SK-N-SH (cell line): Measurements from ENCODE around the gene PRIMPOL. TPM values are rescaled to one million over a fixed set of nuclear protein-coding genes. Genes with fewer than 3 reads are reported as not detected.

Source experiments
- CTCF ChIA-PET: fragments of 300-600, 350-600 bp; formaldehyde crosslinking; extraction: SDS; loops from one replicate; lab custom pipeline; 2021; lab: Yijun Ruan, JAX
- POLR2A ChIA-PET: fragments of 350-600 bp; sonication (Branson Sonifier 250); formaldehyde crosslinking; extraction: SDS; loops from one replicate; lab custom pipeline; 2020; ENCODE audit warnings: antibody characterized with exemption, inconsistent platforms; lab: Yijun Ruan, JAX
- DNase-seq: peaks from one replicate; pipeline ENCODE4 v3.0.0; 2012
- H2AFZ ChIP-seq: fragments of 200-600 bp; sonication (generic); 2 replicates; pipeline ENCODE4 v1.8.1; 2016; ENCODE audit warnings: antibody characterized with exemption, mild to moderate bottlenecking, low read depth
- H3F3A ChIP-seq: fragments of 200-600 bp; sonication (generic); replicated peaks from 2 replicates; pipeline ENCODE3; 2016; ENCODE audit warnings: antibody characterized with exemption, mild to moderate bottlenecking; ENCODE audit not compliant: insufficient read depth
- H3K27ac ChIP-seq, 2 experiments: fragments of 200-500 bp in 1 of 2; fragments of 200-600 bp in 1 of 2; sonication (Bioruptor generic) in 1 of 2; sonication (generic), shearing (Covaris generic) in 1 of 2; 2 replicates each; pipeline versions ENCODE4 v1.5.1 to v1.6.1; 2014 to 2016; ENCODE audit warnings: low read depth in 2 of 2, inconsistent platforms in 1 of 2, low read length in 1 of 2, mild to moderate bottlenecking in 1 of 2, mixed read lengths in 1 of 2
- H3K27me3 ChIP-seq: fragments of 200-600 bp; sonication (generic), shearing (Covaris generic); 2 replicates; pipeline ENCODE4 v1.6.1; 2016; ENCODE audit warnings: mixed run types; ENCODE audit not compliant: insufficient read depth
- H3K36me3 ChIP-seq, 2 experiments: fragments of 200-500 bp in 1 of 2; fragments of 200-600 bp in 1 of 2; sonication (Bioruptor generic) in 1 of 2; sonication (generic) in 1 of 2; replicated peaks in 1 of 2; 2 replicates each; pipeline versions ENCODE3 to v1.5.1; 2014 to 2016; ENCODE audit warnings: low read length in 1 of 2, mild to moderate bottlenecking in 1 of 2; ENCODE audit not compliant: insufficient read depth in 2 of 2, control insufficient read depth in 1 of 2
- H3K4me1 ChIP-seq, 2 experiments: fragments of 200-500 bp in 1 of 2; fragments of 200-600 bp in 1 of 2; sonication (Bioruptor generic) in 1 of 2; sonication (generic), shearing (Covaris generic) in 1 of 2; 2 replicates each; pipeline versions ENCODE4 v1.5.1 to v1.6.1; 2014 to 2016; ENCODE audit warnings: low read depth in 1 of 2, low read length in 1 of 2, mixed run types in 1 of 2; ENCODE audit not compliant: insufficient read depth in 2 of 2, control insufficient read depth in 1 of 2
- H3K4me2 ChIP-seq: fragments of 200-600 bp; sonication (generic), shearing (Covaris generic); 2 replicates; pipeline ENCODE4 v1.6.1; 2017; ENCODE audit warnings: mixed run types
- H3K4me3 ChIP-seq, 2 experiments: fragments of 200-500 bp in 1 of 2; fragments of 200-600 bp in 1 of 2; sonication (Bioruptor generic) in 1 of 2; sonication (generic), shearing (Covaris generic) in 1 of 2; 2 replicates each; pipeline versions ENCODE4 v1.5.1 to v1.8.1; 2014 to 2016; ENCODE audit warnings: low read depth in 2 of 2, inconsistent platforms in 1 of 2, low read length in 1 of 2, mild to moderate bottlenecking in 1 of 2, mixed read lengths in 1 of 2, moderate library complexity in 1 of 2
- H3K79me2 ChIP-seq: fragments of 200-600 bp; sonication (generic); 2 replicates; pipeline ENCODE4 v1.8.1; 2017; ENCODE audit warnings: mild to moderate bottlenecking; ENCODE audit not compliant: insufficient read depth
- H3K9ac ChIP-seq: fragments of 200-600 bp; sonication (generic); 2 replicates; pipeline ENCODE4 v1.6.1; 2017; ENCODE audit warnings: mixed run types
- H3K9me2 ChIP-seq: fragments of 200-600 bp; sonication (generic); 2 replicates; pipeline ENCODE4 v1.6.1; 2017; ENCODE audit warnings: mixed run types
- H3K9me3 ChIP-seq: fragments of 200-600 bp; sonication (generic); 2 replicates; pipeline ENCODE4 v1.6.1; 2017; ENCODE audit warnings: mixed run types, mild to moderate bottlenecking, moderate library complexity
- H4K20me1 ChIP-seq: fragments of 200-600 bp; sonication (generic); 2 replicates; pipeline ENCODE4 v1.6.1; 2017; ENCODE audit warnings: mild to moderate bottlenecking, mixed run types; ENCODE audit not compliant: insufficient read depth
- CHD2 ChIP-seq: fragments of 150-350 bp; IDR thresholded peaks from 2 replicates; pipeline ENCODE4 v1.6.1; 2018; ENCODE audit warnings: low read length; ENCODE audit not compliant: partially characterized antibody
- FOXJ3 ChIP-seq: sonication (generic); formaldehyde crosslinking; IDR thresholded peaks from 2 replicates; pipeline ENCODE4 v1.5.1; 2020; ENCODE audit warnings: mild to moderate bottlenecking, missing genetic modification reagents
- GABPA ChIP-seq: IDR thresholded peaks from 2 replicates; pipeline ENCODE4 v1.4.0; 2012; ENCODE audit warnings: low read depth, mild to moderate bottlenecking
- JUND ChIP-seq: IDR thresholded peaks from 2 replicates; pipeline ENCODE4 v1.4.0; 2012
- MEF2A ChIP-seq: IDR thresholded peaks from 2 replicates; pipeline ENCODE4 v1.4.0; 2012; ENCODE audit warnings: low read depth, borderline replicate concordance
- MXI1 ChIP-seq: IDR thresholded peaks from 2 replicates; pipeline ENCODE4 v1.6.1; 2012; ENCODE audit warnings: mild to moderate bottlenecking, low read depth, low read length, improper control_type of control experiment
- NRF1 ChIP-seq: IDR thresholded peaks from 2 replicates; pipeline ENCODE4 v1.6.1; 2012; ENCODE audit warnings: low read depth, mild to moderate bottlenecking, low read length
- PBX3 ChIP-seq: IDR thresholded peaks from 2 replicates; pipeline ENCODE4; 2012
- POLR2AphosphoS5 ChIP-seq: IDR thresholded peaks from 2 replicates; pipeline ENCODE4 v1.6.1; 2012; ENCODE audit warnings: low read depth, low read length
- RAD21 ChIP-seq: IDR thresholded peaks from 2 replicates; pipeline ENCODE4 v1.6.1; 2012; ENCODE audit warnings: mild to moderate bottlenecking, low read length
- RFX5 ChIP-seq: IDR thresholded peaks from 2 replicates; pipeline ENCODE4 v1.6.1; 2012; ENCODE audit warnings: mild to moderate bottlenecking, improper control_type of control experiment, low read length
- TAF1 ChIP-seq: IDR thresholded peaks from 2 replicates; pipeline ENCODE4 v1.6.1; 2012; ENCODE audit warnings: low read depth, mild to moderate bottlenecking, low read length, moderate library complexity, borderline replicate concordance
- TEAD4 ChIP-seq: IDR thresholded peaks from 2 replicates; pipeline ENCODE4 v1.4.0; 2012; ENCODE audit warnings: mild to moderate bottlenecking, borderline replicate concordance; ENCODE audit not compliant: insufficient read depth
- YY1 ChIP-seq: IDR thresholded peaks from 2 replicates; pipeline ENCODE4 v1.4.0; 2012; ENCODE audit warnings: low read depth, mild to moderate bottlenecking
- ZBTB33 ChIP-seq: IDR thresholded peaks from 2 replicates; pipeline ENCODE4 v1.4.0; 2012; ENCODE audit warnings: low read depth, borderline replicate concordance
- WGBS: methylation state at CpG from one replicate; pipeline ENCODE4 v1.1.6; 2017; ENCODE audit warnings: low lambda C conversion rate; 5-methylcytosine and 5-hydroxymethylcytosine counted together
- polyA plus RNA-seq, 3 experiments: library from polyadenylated mRNA; depleted of rRNA; stranded (reverse); fragments of >200 nt; gene quantifications; 2 replicates each; pipeline ENCODE4 v1.2.3, GENCODE V29; 2012

Gene PRIMPOL
- polyA plus RNA-seq, 1 of the 3 experiments (the other 2 are of a cell fraction), result 8.0 TPM

GRCh38 chr4:184668096-184668495, 18.6 kb downstream of the PRIMPOL start:
- H3F3A ChIP-seq, result no peaks in the 10 kb centered on the region
- H3K9me3 ChIP-seq, result no peaks in the 10 kb centered on the region
- no peaks in the 10 kb centered on the region for H4K20me1 ChIP-seq
- 97% methylated on average over 8 of the region's 9 CpGs for WGBS
- no peak for TF ChIP-seq YY1
- TF ChIP-seq CHD2, result no peak
- no peak for TF ChIP-seq PBX3
- TF ChIP-seq RFX5, result no peak
- no peak for TF ChIP-seq GABPA
- no peak for TF ChIP-seq JUND
- no peak overlapping the region for H3K4me3 ChIP-seq
- H3K79me2 ChIP-seq, result no peaks in the 10 kb centered on the region
- H3K36me3 ChIP-seq, result peaks cover 13 to 16% of the 10 kb centered on the region in 2 experiments
- H3K9me2 ChIP-seq, result no peaks in the 10 kb centered on the region
- ChIA-PET POLR2A (no interaction called here), CTCF (no interaction called here)
- H2AFZ ChIP-seq, result no peak overlapping the region
- no peak overlapping the region for H3K27ac ChIP-seq
- no peaks in the 10 kb centered on the region for H3K27me3 ChIP-seq
- DNase-seq, result no peak
- no peaks in the 10 kb centered on the region for H3K4me1 ChIP-seq
- H3K9ac ChIP-seq, result no peak overlapping the region
- H3K4me2 ChIP-seq, result no peak overlapping the region

GRCh38 chr4:184668511-184669114, 19.1 kb downstream of the PRIMPOL start:
- Histone ChIP-seq H3K9me2 (no peaks in the 10 kb centered on the region), H3K4me2 (no peak overlapping the region), H3K9me3 (no peaks in the 10 kb centered on the region), H3K27me3 (no peaks in the 10 kb centered on the region), H3F3A (no peaks in the 10 kb centered on the region), H3K36me3 (peaks cover 13 to 16% of the 10 kb centered on the region in 2 experiments), H3K4me1 (no peaks in the 10 kb centered on the region), H3K4me3 (no peak overlapping the region), H4K20me1 (no peaks in the 10 kb centered on the region), H3K27ac (no peak overlapping the region), H3K9ac (no peak overlapping the region), H2AFZ (no peak overlapping the region), H3K79me2 (no peaks in the 10 kb centered on the region)
- ChIA-PET CTCF (no interaction called here), POLR2A (no interaction called here)
- TF ChIP-seq YY1 (no peak), CHD2 (no peak), MEF2A (no peak), NRF1 (no peak), POLR2AphosphoS5 (no peak), TEAD4 (no peak), PBX3 (no peak), RAD21 (no peak), FOXJ3 (no peak), TAF1 (no peak), MXI1 (no peak), RFX5 (no peak), ZBTB33 (no peak)
- no peak for DNase-seq
- 93% methylated on average over 9 of the region's 9 CpGs for WGBS
